Activated CD4-positive, alpha-beta T cell treated with anti-CD3 and anti-CD28 coated beads, Interleukin-2, amount 50 U/mL, for 48 hours (primary cell): ENCODE measurements around the gene ALOXE3.
A peak's percentile ranks its signal among the peaks of the same experiment; 100 is the strongest.

Source experiments
- DNase-seq, 2 experiments: peaks; one replicate each; pipeline ENCODE4 v3.0.0-alpha.2; 2020

ALOXE3 gene

DNA sequence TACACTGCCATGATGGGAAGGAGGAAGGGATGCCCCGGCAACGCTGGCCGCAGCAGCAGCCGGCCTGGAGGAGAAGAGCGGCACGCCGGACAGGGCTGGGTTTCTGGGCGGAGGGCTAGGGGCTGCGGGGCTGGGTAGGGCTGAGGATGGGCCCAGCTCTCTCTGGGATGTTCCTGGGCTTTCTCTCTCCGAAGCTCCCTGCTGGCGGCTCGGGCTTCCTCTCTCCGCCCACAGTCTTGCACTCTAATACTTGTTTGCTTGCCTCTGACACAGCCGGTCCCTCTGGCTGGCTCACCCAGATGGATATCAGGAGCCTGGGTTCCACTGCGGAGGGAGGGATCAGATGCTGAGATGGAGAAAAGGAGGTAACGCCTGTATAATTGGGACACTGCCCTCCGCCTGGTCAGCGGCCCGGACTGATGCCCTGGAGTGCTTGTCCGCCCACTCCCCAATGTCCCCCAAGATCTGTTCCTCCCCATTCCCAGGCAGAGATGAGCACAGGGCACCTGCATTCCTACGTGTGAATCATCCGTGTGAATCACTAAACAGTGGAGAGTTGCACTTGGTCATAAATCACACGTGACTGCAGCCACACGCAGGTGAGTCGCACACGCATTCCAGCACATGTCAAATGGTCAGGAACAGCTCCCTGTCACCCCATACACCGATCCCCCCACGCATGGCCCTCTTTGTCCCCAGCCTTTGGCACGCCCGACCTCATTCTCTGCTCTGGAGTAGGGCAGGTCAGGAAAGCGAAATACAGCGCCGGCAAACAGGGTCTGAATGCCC, at the start of gene ALOXE3:
ALOXE3 (minus strand) TSS at position 535 of the 789 bp plus-strand sequence; CDS start at position 11, 524 bp downstream.
- DNase-seq = peak in 1 of 2 experiments; percentile 47

DNA sequence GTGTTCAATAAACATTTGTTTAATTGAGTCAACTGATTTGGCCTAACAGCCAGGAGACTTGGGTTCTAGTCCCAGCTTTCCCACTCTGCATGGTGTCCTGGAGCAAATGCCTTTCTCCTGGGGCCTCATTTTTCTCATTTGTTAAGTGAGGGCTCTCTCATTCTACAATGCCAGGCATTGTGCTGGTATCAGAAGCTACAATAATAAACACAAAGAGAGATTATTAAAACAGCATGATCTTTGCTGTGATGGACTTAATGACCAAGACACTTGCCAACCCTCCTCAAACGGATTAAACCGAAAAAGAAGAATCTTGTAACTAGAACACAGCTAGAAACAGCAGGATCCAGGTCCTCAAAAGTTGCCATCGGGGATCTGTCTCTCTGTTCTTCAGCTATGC, 49.2 kb upstream of the ALOXE3 start:
- no peak for DNase-seq

DNA sequence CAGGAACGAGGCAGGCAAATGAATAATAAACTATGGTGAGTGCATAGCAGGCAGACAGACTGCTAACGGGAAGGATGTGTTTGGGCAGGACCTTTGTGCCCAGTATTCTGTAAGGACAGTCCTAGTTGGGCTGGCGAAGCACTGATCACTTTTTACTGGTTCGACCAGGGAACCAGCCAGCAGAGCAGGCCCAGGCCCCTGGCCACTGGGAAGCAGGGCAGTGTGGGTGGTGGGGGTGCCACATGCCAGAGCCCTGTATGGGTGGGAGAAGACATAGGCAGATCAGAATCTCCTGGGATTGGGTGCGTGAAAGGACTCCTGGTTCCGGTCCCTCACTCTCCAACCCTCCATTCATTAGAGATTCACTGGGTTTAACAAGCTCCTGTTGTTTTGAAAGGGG, 48.4 kb upstream of the ALOXE3 start:
- DNase-seq = no peak

DNA sequence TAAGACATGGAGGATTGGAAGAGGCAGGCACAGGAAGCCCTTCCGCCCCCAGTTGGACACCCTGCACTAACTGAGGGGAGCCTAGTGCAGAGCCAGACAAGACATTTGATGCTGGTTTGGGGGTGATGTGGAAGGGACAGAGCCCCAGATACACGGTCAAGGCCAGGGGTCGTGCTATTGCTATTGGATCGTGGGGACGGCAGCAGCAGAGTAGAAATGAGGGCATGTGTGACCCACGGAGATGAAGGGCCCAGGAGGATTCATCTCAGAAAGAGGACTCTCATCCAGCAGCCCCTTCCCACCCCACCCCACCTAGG, 46.5 kb upstream of the ALOXE3 start:
- DNase-seq = no peak

DNA sequence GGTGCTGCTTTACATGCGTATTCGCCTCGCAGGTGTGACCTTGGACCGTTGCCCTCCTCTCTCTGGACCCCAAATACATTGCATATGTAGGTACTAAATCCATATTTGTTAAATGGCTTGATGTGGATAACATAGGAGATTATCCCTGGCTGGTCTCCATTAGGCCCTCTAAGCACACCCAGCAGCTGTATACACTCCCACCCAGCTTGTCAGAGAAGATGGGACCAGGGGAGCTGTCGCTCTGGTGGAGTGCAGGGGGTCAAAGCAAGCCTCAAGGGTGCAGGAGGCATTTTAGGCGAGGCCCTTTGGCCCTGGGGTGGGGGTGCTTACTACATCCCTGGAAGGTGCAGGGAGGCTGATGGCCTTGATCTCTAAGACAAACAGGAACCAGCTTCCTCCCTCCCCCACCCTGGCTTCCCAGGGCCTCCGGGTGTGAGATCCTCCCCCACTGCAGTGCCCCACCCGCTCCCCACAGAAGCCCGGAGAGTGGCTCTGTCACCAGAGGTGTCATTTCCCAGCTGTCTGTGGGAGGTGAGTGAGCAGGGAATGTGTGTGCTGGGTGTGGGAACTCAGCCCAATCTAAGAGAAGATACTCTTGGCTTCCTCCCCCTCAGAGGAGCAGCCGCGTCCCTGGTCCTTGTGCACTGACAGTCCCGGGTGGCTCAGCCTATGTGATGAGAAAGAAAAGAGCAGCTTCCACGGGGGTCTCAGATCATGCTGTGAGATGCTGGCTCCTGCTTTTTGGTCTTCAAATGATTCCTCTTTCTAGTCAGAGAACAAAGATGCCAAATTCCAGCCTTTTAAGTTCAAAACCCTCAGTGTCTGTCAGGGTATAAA, 45.9 kb upstream of the ALOXE3 start:
- DNase-seq = peak; percentile 84 to 90

DNA sequence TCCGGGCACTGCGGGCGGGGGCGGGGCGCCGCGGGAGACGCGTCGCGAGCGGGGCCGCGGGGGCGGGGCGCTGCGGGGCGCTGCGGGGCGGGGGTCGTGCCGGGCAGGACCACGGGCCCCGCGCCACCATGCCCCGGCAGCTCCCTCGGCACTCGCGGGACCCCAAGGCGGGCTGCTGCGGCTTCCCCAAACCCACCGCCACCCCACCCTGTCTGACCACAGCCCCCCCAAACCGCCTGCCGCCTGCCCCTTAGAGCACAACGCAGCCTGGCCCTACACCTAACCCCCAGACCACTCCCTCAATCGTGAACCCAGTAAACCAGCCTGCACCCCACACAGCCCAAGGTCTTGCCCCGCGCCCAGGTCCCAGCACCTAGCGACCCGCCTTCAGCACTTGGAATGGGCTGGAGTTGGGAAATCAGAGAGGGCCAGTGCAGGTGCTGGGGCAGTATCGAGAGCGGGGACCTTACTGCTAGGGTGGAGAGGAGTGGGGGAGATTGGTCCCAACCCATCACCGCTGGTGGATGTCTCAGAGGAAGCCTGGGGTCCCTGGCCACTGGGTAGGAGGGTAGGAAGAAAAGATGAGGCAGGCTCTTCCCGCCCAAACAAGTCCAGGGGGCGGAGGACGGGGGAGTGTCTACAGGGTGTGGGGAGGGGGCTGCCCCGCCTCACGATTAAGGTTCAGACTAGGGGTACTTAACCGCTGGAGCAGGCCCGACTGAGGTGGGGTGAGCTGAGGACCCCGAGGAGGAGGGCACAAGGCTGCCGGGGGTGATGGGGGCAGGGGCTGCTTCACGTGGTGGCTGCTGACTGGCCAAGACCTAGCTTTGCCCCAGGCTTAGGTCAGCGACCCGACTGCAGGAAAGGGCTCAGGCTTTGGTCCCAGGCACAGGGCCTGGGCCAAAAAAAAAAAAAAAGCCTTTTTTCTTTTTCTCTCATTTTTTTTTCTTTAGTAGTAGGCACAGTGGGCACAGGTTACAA, 45.0 kb upstream of the ALOXE3 start:
- peak; percentile 34 to 51 for DNase-seq

DNA sequence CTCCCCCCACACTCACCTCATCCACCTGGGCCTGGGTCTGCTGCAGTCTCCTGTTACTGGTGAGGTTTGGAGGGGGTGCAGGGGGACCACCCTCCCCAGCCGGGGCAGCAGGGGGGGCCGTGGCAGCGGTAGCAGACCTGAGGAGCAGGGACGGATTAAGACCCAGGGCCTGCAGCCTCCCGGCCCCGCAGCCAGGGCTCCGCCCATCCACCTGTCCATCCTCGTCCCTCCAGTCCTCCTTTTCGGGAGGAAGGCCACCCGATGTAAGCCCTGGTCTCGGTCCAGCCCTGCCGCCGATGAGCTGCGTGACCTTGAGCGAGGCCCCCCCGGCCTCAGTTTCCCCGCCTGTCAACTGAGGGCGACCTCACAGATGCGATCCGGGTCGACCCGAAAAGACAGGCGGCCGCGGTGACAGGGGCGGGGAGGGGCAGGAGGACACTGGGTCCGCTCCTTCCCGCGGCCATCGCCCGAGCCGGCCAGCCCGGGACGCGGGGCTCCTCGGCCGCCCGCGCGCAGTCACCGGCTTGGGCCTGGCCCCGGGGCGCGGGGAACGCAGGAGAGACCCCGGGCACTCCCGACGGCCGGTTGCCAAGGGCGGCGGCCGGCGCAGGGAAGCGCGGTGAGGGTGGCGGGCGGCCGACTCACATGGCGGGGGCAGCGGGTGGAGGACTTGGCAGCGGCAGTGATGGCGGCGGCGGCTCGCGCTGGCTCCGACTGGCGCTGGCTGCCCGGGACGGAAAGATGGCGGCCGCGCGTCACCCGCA, 44.1 kb upstream of the ALOXE3 start, which contains the start of gene VAMP2:
VAMP2 (minus strand) TSS at position 716 of the 764 bp plus-strand sequence; CDS start at position 647, 69 bp downstream.
- DNase-seq = peak; percentile 77

DNA sequence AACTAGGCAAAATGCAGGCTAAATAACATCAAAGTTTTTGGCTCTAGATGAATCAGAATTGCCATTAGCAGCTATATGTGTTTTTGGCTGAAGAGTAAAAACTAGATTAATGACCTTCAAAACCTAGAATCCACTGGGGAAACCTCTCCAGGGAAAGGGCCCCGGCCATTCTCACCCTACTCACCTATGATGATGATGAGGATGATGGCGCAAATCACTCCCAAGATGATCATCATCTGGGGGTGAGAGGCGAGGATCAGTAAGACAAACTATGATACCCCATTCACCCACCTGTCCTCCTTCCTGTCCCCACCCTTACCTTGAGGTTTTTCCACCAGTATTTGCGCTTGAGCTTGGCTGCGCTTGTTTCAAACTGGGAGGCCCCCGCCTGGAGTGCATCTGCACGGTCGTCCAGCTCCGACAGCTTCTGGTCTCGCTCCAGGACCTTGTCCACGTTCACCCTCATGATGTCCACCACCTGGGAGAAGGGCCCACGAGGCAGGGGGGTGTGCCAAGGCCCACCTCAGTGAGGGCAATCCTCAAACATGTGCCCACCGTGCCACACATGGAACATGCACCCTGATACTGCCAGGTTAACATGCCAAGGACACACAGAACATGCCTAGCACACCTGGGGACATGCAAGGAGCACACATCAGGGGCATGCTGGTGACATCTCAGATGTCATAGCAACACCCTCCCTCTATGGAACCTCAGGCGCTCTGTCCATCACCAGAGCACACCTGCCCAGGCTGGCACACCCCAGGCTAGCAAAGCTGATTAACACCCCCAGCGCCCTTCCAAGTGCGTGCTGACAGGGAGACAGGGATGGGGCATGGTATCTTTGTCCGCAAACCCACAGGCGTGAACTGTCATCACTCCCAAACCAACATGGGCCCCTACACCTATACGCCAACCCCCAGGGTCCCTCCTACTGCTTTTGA, 43.2 kb upstream of the ALOXE3 start:
- DNase-seq = no peak

DNA sequence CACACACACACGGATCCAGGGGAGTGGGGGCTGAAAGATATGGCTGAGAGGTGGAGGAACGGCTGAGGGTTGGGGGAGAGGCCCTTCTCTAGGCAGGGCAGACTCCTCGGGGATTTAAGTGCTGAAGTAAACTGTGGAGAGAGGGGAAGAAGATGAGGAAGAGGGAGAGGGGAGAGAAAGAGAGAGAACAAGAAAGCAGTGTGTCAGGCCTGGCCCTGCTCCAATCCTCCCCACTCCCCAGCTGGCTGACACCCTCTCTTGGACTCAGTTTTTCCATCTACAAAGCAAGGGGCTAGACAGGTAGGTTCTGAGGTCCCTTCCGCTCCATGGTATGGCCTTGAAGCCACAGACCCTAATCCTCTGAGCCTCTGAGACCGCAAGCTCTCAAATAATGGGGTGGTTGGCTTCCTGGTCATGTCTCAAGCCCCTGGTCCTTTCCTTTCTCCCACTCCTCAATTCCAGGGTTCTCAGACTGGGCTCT, 42.5 kb upstream of the ALOXE3 start:
- no peak for DNase-seq

DNA sequence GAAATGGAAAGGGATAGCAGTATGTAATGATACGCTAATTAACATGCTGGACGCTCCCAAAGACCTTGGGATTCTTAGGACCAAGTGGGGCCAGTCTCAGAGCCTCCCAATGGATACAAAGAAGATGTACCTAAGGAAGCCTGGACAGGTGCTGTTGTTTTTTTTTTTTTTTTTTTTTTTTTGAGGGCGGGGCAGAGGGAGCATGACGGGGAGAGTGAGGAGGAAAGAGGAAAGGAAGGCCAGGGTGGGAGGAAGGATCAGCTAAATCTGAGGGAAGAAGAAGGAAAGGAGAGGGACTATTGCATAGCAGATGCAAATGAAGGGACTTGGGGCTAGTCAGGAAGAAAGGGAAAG, 41.9 kb upstream of the ALOXE3 start:
- DNase-seq = no peak

DNA sequence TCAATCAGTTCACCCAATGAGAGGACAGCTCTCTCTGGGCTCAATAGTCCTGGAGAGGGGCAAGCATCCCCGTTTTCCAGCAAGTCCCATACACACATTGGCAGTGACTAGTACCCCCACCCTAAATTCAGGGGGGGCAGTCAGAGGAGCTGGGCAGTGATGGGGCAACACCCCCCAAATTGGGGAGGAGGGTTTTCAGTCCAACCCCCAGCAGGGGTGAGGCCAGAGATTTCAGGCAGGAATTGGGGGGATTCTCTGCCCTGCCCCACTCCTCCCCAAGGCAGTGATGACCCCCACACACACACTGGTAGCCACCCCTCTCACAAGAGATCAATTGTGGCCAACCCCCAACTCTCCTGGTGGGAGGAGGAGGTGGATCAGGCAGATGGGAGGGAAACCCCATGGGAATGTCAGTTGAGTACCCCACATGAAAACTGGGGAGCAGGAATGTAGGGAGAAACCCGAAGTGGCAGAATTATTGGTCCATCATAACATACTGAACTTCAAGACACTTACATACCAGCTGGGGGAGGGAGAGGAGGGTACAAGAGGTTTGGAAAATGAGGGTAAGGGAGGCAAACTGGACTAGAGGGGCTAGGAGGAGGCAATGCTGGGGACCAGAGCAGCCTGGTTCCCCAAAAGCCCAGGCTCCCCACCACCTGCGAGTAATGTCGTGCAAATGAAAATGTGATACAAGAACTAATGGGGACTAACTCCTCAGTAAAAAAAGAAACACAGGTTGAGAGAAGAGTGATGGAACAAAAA, 41.3 kb upstream of the ALOXE3 start:
- no peak for DNase-seq

DNA sequence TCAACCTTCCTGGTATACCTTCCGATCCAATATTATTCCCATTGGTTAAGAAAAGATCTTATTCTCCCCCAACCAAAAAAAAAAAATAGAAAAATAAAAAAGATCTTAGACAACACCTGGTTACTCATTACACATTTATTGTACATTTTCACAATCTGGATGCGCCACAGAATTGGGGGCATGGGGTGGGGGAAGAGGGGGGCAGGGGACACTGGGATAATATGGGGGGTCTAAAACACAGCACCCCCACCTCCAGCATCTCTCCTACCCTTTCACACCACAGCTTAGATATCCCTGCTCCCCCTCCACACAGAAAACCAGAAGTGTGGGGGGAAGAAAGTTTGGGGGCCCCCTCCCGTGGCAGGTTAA, 40.7 kb upstream of the ALOXE3 start:
- DNase-seq = no peak

DNA sequence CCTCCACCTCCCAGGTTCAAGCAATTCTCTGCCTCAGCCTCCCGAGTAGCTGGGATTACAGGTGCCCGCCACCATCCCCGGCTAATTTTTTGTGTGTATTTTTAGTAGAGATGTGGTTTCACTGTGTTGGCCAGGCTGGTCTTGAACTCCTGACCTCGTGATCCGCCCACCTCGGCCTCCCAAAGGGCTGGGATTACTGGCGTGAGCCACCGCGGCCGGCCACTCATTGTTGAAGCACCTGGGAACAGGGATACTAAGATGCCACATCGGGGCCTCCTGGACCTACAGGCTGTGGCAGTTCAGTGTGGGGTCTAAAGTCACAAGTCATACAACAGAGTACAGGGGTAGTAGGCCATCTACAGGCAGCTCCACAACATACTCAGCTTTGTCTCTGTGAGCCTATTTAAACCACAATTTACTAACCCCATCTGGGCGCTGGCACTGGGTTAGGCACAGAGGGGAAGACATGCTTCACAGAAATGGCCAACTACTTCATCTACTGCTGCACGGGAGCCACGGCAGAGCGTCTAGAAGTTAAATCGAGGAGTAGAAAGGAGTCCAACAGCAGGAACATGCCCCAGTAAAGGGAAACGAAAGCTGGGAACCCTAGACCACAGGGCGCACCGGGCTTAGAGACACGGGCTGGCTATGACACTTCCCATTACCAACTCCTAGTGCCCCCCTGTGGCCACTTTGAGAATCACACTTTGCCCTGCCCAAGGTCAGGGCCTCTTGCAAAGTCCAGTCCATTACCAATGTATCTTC, 40.1 kb upstream of the ALOXE3 start:
- DNase-seq = peak; percentile 95 to 96

DNA sequence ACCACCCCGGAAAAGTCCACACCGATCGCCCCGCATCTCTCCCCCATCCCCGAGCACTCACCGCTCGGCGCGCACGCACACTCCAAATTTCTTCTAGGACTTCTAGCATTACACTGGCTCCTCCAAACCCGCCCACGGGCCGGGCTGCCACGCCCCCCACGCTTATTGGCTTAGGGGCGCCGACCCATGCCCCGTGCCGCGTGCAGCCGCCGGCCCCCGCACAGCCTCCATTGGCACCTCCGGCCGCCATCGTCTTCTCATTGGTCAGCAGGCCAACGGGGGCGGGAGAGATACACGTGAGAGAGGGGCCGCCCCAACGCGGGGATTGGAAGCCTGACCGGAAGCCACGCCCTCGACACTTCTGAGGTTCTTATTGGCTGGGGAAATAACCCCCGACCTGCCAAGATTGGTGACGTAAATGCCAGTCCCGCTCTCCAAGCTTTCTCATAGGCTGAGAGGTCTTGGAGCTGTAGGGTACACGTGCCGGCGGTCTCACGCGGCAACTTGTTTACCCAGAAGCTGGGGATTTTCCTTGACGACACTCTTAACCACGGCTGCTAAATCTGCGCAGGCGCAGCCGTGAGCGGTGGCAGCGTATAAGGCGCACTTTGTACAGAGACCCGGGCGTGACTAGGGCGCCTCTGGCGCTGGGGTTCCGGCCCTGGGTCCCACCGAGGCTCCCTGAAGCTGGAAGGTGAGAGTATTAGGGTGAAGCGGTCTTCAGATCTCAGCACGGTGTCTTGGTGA, 38.1 kb upstream of the ALOXE3 start:
- peak; percentile 100 for DNase-seq

DNA sequence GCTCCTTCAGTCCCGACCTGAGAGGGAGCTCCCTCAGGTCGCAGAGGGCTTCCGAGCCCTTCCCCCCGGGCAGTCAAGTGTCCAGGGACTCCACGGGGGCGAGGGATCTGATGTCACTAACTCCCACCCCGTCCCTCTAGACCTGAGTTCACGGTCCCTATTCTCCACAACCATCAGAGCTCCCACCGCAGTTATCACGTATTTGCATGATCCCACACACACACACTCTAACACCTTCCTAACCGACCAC, 37.6 kb upstream of the ALOXE3 start:
- DNase-seq = no peak

DNA sequence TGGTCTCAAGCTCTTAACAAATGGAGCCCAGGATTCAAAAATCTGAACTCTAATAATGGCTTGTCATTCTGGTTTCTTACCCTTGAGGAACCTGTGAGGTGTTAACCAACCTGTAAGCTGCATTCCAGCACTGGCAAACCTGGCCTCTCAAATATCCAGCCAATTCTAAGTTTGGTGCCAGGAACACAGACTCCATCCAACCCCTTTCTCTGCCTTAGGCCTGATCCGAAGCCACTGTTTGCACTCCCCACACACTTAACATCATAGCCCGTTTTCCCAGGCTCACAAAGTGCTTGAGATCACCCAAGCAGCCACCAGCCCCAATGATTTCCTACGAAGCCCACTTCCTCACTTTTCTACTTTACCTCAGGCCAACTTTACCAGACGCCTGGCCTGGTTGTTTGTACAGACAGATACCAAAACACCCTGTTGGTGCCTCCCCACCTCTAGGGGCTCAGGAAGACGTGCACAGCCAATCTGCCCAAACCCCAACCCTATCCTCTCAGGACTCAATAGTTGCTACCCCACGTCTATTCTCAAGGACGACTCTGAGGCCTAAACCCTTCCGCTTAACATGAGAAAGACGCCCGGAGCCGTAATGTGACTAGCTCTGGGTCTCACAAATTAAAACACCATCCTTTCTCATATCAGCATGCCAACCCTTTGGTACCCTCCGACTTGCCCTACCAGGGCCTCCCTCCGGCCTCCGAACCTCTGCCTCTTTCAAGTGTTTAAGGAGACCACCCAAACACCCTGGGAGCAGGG, 37.1 kb upstream of the ALOXE3 start:
- DNase-seq = no peak

DNA sequence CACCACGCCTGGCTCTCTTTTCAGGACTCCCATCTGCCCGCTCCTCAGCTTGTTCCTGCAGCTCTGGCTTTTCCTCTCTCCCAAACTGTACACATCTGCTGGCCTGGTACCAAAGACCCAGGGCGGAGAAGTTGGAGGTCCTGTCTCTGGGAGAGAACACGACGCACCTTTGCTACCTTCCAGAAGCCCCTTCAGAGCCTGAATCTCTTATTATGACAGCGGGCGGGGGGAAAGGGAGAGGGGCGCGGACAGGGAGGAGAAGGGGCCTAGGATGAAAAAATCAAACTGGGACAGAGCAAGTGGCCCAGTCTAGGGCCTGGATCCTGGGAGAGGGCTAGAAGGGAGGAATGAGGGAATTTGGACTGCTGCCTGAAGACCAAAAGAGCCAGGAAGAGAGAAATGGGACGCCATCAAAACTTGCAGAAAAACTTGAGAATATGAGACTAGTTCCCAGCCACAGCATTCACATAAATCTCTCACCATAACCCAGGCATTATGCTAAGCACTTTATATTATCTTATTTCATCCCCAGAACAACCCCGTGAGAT, 36.4 kb upstream of the ALOXE3 start:
- no peak for DNase-seq
